IMR-90 (cell line): ENCODE data around the gene RPA4. TPM values are rescaled to one million over a fixed set of nuclear protein-coding genes. Genes with fewer than 3 reads are reported as not detected.

ENCODE experiments used
- ATAC-seq: fragments of 200-7000 bp; cut with Tn5 transposase; 2 replicates; pipeline ENCODE4 v1.9.1; 2020; ENCODE audit warnings: low read depth, mild to moderate bottlenecking, moderate library complexity
- BruUV-seq: library from RNA; stranded (reverse); fragments of 400-500 nt; replicated peaks from 2 replicates; lab custom pipeline; 2021; lab: Mats Ljungman, UMichigan
- CTCF ChIA-PET: fragments of 300-600 bp; formaldehyde crosslinking; extraction: SDS; loops from one replicate; lab custom pipeline; 2021; ENCODE audit warnings: antibody characterized with exemption; lab: Yijun Ruan, JAX
- POLR2A ChIA-PET: fragments of 300-600 bp; sonication (Branson Sonifier 250); formaldehyde crosslinking; loops from one replicate; lab custom pipeline; 2022; ENCODE audit warnings: antibody characterized with exemption; ENCODE audit not compliant: unreplicated experiment; lab: Charles Lee
- DNase-seq: peaks from one replicate; pipeline ENCODE4 v3.0.0; 2013
- H2AFZ ChIP-seq: replicated peaks from 2 replicates; pipeline ENCODE3; 2013; ENCODE audit warnings: low read length, mild to moderate bottlenecking; ENCODE audit not compliant: poor library complexity
- H2AK5ac ChIP-seq: 2 replicates; pipeline ENCODE4 v1.6.1; 2013; ENCODE audit warnings: low read depth, low read length, inconsistent platforms
- H2AK9ac ChIP-seq: replicated peaks from 2 replicates; pipeline ENCODE3; 2013; ENCODE audit warnings: mild to moderate bottlenecking, low read depth, low read length, moderate library complexity; ENCODE audit not compliant: poor library complexity
- H2BK120ac ChIP-seq: 2 replicates; pipeline ENCODE4 v1.6.1; 2013; ENCODE audit warnings: low read depth, low read length, inconsistent platforms
- H2BK15ac ChIP-seq: 3 replicates; pipeline ENCODE4 v1.6.1; 2013; ENCODE audit warnings: low read depth, low read length, inconsistent platforms
- H2BK20ac ChIP-seq: 2 replicates; pipeline ENCODE4 v1.6.1; 2013; ENCODE audit warnings: low read depth, mild to moderate bottlenecking, inconsistent platforms, low read length, moderate library complexity
- H2BK5ac ChIP-seq: 2 replicates; pipeline ENCODE4 v1.6.1; 2013; ENCODE audit warnings: mild to moderate bottlenecking, low read depth, low read length, inconsistent platforms; ENCODE audit not compliant: poor library complexity, severe bottlenecking
- H3K14ac ChIP-seq: replicated peaks from 2 replicates; pipeline ENCODE4 v1.6.1; 2013; ENCODE audit warnings: low read depth, low read length, inconsistent platforms
- H3K18ac ChIP-seq: 2 replicates; pipeline ENCODE4 v1.6.1; 2013; ENCODE audit warnings: low read depth, low read length, control low read depth
- H3K23ac ChIP-seq: 2 replicates; pipeline ENCODE4 v1.6.1; 2013; ENCODE audit warnings: low read depth, low read length, inconsistent platforms
- H3K27ac ChIP-seq: 2 replicates; pipeline ENCODE4 v1.5.1; 2013; ENCODE audit warnings: mild to moderate bottlenecking, control low read depth, low read length; ENCODE audit not compliant: insufficient read depth
- H3K27me3 ChIP-seq: 2 replicates; pipeline ENCODE4 v1.6.1; 2013; ENCODE audit warnings: low read length; ENCODE audit not compliant: control insufficient read depth, insufficient read depth
- H3K36me3 ChIP-seq: 2 replicates; pipeline ENCODE4 v1.6.1; 2013; ENCODE audit warnings: low read length, mixed read lengths; ENCODE audit not compliant: control insufficient read depth, insufficient read depth
- H3K4ac ChIP-seq: 2 replicates; pipeline ENCODE4 v1.6.1; 2013; ENCODE audit warnings: low read depth, low read length, inconsistent platforms
- H3K4me1 ChIP-seq: 2 replicates; pipeline ENCODE4 v1.6.1; 2013; ENCODE audit warnings: low read length, mixed read lengths; ENCODE audit not compliant: control insufficient read depth, insufficient read depth
- H3K4me2 ChIP-seq: 2 replicates; pipeline ENCODE4 v1.6.1; 2013; ENCODE audit warnings: low read depth, mild to moderate bottlenecking, control low read depth, low read length, moderate library complexity
- H3K4me3 ChIP-seq: 2 replicates; pipeline ENCODE4 v1.5.1; 2013; ENCODE audit warnings: low read depth, mild to moderate bottlenecking, control low read depth, low read length, moderate library complexity; ENCODE audit not compliant: insufficient read depth
- H3K56ac ChIP-seq: 2 replicates; pipeline ENCODE4 v1.6.1; 2013; ENCODE audit warnings: low read length, inconsistent platforms; ENCODE audit not compliant: insufficient read depth; ENCODE audit errors: extremely low read depth
- H3K79me1 ChIP-seq, 2 experiments: 2 replicates each; pipeline ENCODE4 v1.6.1; 2013; ENCODE audit warnings: low read length in 2 of 2, inconsistent platforms in 1 of 2, low read depth in 1 of 2
- H3K9ac ChIP-seq: 2 replicates; pipeline ENCODE4 v1.6.1; 2013; ENCODE audit warnings: low read depth, low read length, control low read depth
- H3K9me1 ChIP-seq: 2 replicates; pipeline ENCODE4 v1.6.1; 2013; ENCODE audit warnings: low read length, inconsistent platforms; ENCODE audit not compliant: insufficient read depth
- H3K9me3 ChIP-seq: 2 replicates; pipeline ENCODE4 v1.6.1; 2013; ENCODE audit warnings: low read length; ENCODE audit not compliant: control insufficient read depth, insufficient read depth
- H4K20me1 ChIP-seq: 2 replicates; pipeline ENCODE4 v1.6.1; 2013; ENCODE audit warnings: low read length, inconsistent platforms; ENCODE audit not compliant: insufficient read depth
- H4K5ac ChIP-seq: 2 replicates; pipeline ENCODE4 v1.6.1; 2013; ENCODE audit warnings: mild to moderate bottlenecking, low read depth, low read length, control low read depth
- H4K8ac ChIP-seq, 2 experiments: 2 replicates each; pipeline ENCODE4 v1.6.1; 2013; ENCODE audit warnings: low read depth in 2 of 2, low read length in 2 of 2, control low read depth in 1 of 2, inconsistent platforms in 1 of 2
- H4K91ac ChIP-seq: 2 replicates; pipeline ENCODE4 v1.6.1; 2013; ENCODE audit warnings: low read depth, low read length, inconsistent platforms; ENCODE audit not compliant: insufficient read depth
- CEBPB ChIP-seq: IDR thresholded peaks from 2 replicates; pipeline ENCODE4 v1.6.1; 2012; ENCODE audit warnings: low read depth, low read length, improper control_type of control experiment
- CHD1 ChIP-seq: IDR thresholded peaks from 2 replicates; pipeline ENCODE4 v1.6.1; 2012; ENCODE audit warnings: low read depth, low read length, improper control_type of control experiment
- FOS ChIP-seq: fragments of 150-350 bp; IDR thresholded peaks from 2 replicates; pipeline ENCODE4 v1.6.1; 2016; ENCODE audit warnings: low read depth, low read length
- MAZ ChIP-seq: IDR thresholded peaks from 2 replicates; pipeline ENCODE4 v1.6.1; 2012; ENCODE audit warnings: low read depth, mild to moderate bottlenecking, low read length, improper control_type of control experiment, moderate library complexity, borderline replicate concordance
- NFE2L2 ChIP-seq: fragments of 150-350 bp; IDR thresholded peaks from 2 replicates; pipeline ENCODE4 v1.6.1; 2016; ENCODE audit warnings: low read depth, mild to moderate bottlenecking, low read length
- POLR2A ChIP-seq: IDR thresholded peaks from 2 replicates; pipeline ENCODE4 v1.6.1; 2012; ENCODE audit warnings: mild to moderate bottlenecking, low read depth, low read length
- RCOR1 ChIP-seq: IDR thresholded peaks from 2 replicates; pipeline ENCODE4 v1.6.1; 2012; ENCODE audit warnings: mild to moderate bottlenecking, low read length, improper control_type of control experiment; ENCODE audit not compliant: insufficient replicate concordance
- RFX5 ChIP-seq: IDR thresholded peaks from 2 replicates; pipeline ENCODE4 v1.8.0; 2012; ENCODE audit warnings: low read depth, mild to moderate bottlenecking, low read length, moderate library complexity
- SMC3 ChIP-seq: fragments of 150-350 bp; IDR thresholded peaks from 2 replicates; pipeline ENCODE4 v1.6.1; 2016; ENCODE audit warnings: low read depth, mild to moderate bottlenecking, antibody characterized with exemption, low read length, moderate library complexity
- WGBS, 2 experiments: methylation state at CpG; one replicate each; pipeline versions ENCODE4 v1.1.5 to v1.1.7; 2013; ENCODE audit warnings: missing lambda C conversion rate in 2 of 2; ENCODE audit not compliant: insufficient read length in 1 of 2; ENCODE audit errors: extremely low coverage in 2 of 2; 5-methylcytosine and 5-hydroxymethylcytosine counted together
- dilution Hi-C: fragments of 300-500 bp; cut with HindIII; formaldehyde crosslinking; loops from one replicate; pipeline ENCODE4 v1.14.3; 2018; ENCODE audit warnings: low sequenced_read_pairs; ENCODE audit not compliant: unreplicated experiment
- in situ Hi-C: fragments of 300-500 bp; cut with MboI; formaldehyde crosslinking; loops from 3 replicates; pipeline ENCODE4 v1.14.3; 2019; ENCODE audit warnings: low sequenced_read_pairs, inconsistent platforms, mixed read lengths
- intact Hi-C: fragments of 100-400 bp; cut with micrococcal nuclease; formaldehyde crosslinking; loops from 2 replicates; pipeline ENCODE4 v1.10.0; 2022
- polyA plus RNA-seq, 3 experiments: library from polyadenylated mRNA; depleted of rRNA; stranded (reverse); fragments of >200 nt; gene quantifications; 2 replicates each; pipeline ENCODE4 v1.2.3, GENCODE V29; 2012; ENCODE audit warnings: low replicate concordance in 1 of 3
- total RNA-seq: library from RNA; depleted of rRNA; stranded (reverse); fragments of >200 nt; gene quantifications from 2 replicates; pipeline ENCODE4 v1.2.3, GENCODE V29; 2012
- TF ChIP-seq, protein P1 (sequence below): fragments of 150-350 bp; IDR thresholded peaks from 2 replicates; pipeline ENCODE4 v1.6.1; 2016; ENCODE audit warnings: low read depth, mild to moderate bottlenecking, low read length, moderate library complexity, borderline replicate concordance
- TF ChIP-seq, protein P2 (sequence below): conservative IDR thresholded peaks from 2 replicates; pipeline ENCODE4 v1.5.1; 2012; ENCODE audit warnings: mild to moderate bottlenecking, low read depth, low read length, improper control_type of control experiment

The RPA4 gene
- total and polyA plus RNA-seq, 2 of the 4 experiments (the other 2 are of a cell fraction): 0.36 to 2.5 TPM

DNA sequence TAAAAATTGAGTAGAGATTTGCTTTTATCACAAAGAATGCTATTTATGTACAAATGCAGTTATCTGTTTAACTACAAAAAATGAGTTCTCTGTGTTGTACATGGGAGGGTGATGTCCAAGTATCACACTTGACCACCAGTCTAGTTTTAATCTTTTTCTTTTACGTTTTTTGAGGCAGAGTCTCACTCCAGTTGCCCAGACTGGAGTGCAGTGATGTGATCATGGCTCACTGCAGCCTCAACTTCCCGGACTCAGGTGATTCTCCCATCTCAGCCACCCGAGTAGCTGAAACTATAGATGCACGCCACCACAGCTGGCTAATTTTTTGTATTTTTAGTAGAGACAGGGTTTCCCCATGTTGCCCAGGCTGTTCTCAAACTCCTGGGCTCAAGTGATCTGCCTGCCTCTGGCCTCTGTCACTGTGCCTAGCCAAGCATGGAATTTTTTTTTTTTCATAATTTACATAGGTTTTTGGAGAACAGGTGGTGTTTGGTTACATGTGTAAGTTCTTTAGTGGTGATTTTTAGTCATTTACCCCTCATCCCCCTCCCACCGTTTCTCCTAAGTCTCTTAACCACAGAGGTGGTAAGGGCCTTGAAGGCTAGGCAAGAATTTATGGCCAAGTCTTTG lies 47.9 kb upstream of the RPA4 start:
- Histone ChIP-seq H3K4me1 (0 out of 2 replicates have a peak, but pooled peaks cover 1% of the 10 kb centered on the region), H2AFZ (no peak overlapping the region), H3K23ac (no peak overlapping the region), H4K91ac (no peak overlapping the region), H2BK120ac (no peak overlapping the region), H3K9me1 (no peaks in the 10 kb centered on the region), H3K9ac (no peak overlapping the region), H4K5ac (no peak overlapping the region), H3K56ac (no peak overlapping the region), H3K36me3 (no peaks in the 10 kb centered on the region), H2AK9ac (no peak overlapping the region), H3K27ac (no peak overlapping the region), H3K4me3 (no peak overlapping the region), H3K4me2 (no peak overlapping the region), H3K27me3 (no peaks in the 10 kb centered on the region), H3K4ac (no peak overlapping the region), H3K9me3 (no peaks in the 10 kb centered on the region), H3K79me1 (no peaks in the 10 kb centered on the region), H4K8ac (no peak overlapping the region), H2BK15ac (no peak overlapping the region), H3K18ac (no peak overlapping the region), H3K14ac (no peak overlapping the region), H2BK20ac (no peak overlapping the region), H2AK5ac (no peak overlapping the region), H4K20me1 (no peaks in the 10 kb centered on the region), H2BK5ac (no peak overlapping the region)
- in situ Hi-C loops: no loop called here
- intact Hi-C loops: loop anchor here (10.0 kb wide), 1 partner anchor 461 kb away; no protein-coding TSS in a partner anchor
- POLR2A ChIA-PET: no interaction called here
- dilution Hi-C loops: no loop called here
- ATAC-seq (no peak), DNase-seq (no peak)
- WGBS, 2 experiments: no CpG with 5 or more reads among the region's 5 CpGs
- TF ChIP-seq SMC3 (no peak), FOS (no peak), CHD1 (no peak), POLR2A (no peak), RCOR1 (no peak), MAZ (no peak), NFE2L2 (no peak), CEBPB (no peak), RFX5 (no peak)
- TF ChIP-seq, protein P1, sequence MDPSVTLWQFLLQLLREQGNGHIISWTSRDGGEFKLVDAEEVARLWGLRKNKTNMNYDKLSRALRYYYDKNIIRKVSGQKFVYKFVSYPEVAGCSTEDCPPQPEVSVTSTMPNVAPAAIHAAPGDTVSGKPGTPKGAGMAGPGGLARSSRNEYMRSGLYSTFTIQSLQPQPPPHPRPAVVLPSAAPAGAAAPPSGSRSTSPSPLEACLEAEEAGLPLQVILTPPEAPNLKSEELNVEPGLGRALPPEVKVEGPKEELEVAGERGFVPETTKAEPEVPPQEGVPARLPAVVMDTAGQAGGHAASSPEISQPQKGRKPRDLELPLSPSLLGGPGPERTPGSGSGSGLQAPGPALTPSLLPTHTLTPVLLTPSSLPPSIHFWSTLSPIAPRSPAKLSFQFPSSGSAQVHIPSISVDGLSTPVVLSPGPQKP: no peak
- TF ChIP-seq, protein P2, sequence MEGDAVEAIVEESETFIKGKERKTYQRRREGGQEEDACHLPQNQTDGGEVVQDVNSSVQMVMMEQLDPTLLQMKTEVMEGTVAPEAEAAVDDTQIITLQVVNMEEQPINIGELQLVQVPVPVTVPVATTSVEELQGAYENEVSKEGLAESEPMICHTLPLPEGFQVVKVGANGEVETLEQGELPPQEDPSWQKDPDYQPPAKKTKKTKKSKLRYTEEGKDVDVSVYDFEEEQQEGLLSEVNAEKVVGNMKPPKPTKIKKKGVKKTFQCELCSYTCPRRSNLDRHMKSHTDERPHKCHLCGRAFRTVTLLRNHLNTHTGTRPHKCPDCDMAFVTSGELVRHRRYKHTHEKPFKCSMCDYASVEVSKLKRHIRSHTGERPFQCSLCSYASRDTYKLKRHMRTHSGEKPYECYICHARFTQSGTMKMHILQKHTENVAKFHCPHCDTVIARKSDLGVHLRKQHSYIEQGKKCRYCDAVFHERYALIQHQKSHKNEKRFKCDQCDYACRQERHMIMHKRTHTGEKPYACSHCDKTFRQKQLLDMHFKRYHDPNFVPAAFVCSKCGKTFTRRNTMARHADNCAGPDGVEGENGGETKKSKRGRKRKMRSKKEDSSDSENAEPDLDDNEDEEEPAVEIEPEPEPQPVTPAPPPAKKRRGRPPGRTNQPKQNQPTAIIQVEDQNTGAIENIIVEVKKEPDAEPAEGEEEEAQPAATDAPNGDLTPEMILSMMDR: no peak
- CTCF ChIA-PET: no interaction called here
- BruUV-seq: no TSS peak
